IPS-NIHi7 (cell line): ENCODE measurements around the gene PLXNB2.
A peak's percentile ranks its signal among the peaks of the same experiment; 100 is the strongest.

Source experiments
- DNase-seq: peaks from one replicate; pipeline ENCODE4 v3.0.0; 2012; ENCODE audit warnings: mixed read lengths; ENCODE audit errors: extremely low spot score

The PLXNB2 gene

GRCh38 chr22:50264946-50265669 is 42.3 kb downstream of the PLXNB2 start:
- no peak for DNase-seq

GRCh38 chr22:50264104-50264745 is 43.2 kb downstream of the PLXNB2 start:
- no peak for DNase-seq

- no peak for DNase-seq
Observed at GRCh38 chr22:50262973-50263617, 44.4 kb downstream of the PLXNB2 start.

- no peak for DNase-seq
Observed at GRCh38 chr22:50262460-50262911, 45.0 kb downstream of the PLXNB2 start.

GRCh38 chr22:50261615-50262459 is 45.6 kb downstream of the PLXNB2 start, which contains the start of gene MAPK12:
Gene MAPK12, minus strand, starts transcription at chr22:50261683. Its CDS starts 174 bp downstream, at chr22:50261509.
- DNase-seq: peak; percentile 83

- peak; percentile 34 for DNase-seq
Observed at GRCh38 chr22:50260801-50261614, 46.4 kb downstream of the PLXNB2 start.

GRCh38 chr22:50260434-50260800 is 47.0 kb downstream of the PLXNB2 start:
- DNase-seq: no peak

- DNase-seq: no peak
Observed at GRCh38 chr22:50259302-50259701, 48.1 kb downstream of the PLXNB2 start.

- DNase-seq: no peak
Observed at GRCh38 chr22:50258361-50259292, 48.8 kb downstream of the PLXNB2 start.

- no peak for DNase-seq
Observed at GRCh38 chr22:50257451-50258360, 49.7 kb downstream of the PLXNB2 start.

GRCh38 chr22:50257041-50257440 is 50.4 kb downstream of the PLXNB2 start:
- no peak for DNase-seq

- DNase-seq: no peak
Observed at GRCh38 chr22:50256258-50256862, 51.1 kb downstream of the PLXNB2 start.

GRCh38 chr22:50255607-50256006 is 51.8 kb downstream of the PLXNB2 start:
- no peak for DNase-seq

- no peak for DNase-seq
Observed at GRCh38 chr22:50255099-50255498, 52.3 kb downstream of the PLXNB2 start.

- DNase-seq: no peak
Observed at GRCh38 chr22:50253941-50254340, 53.5 kb downstream of the PLXNB2 start.

GRCh38 chr22:50253046-50253915 is 54.2 kb downstream of the PLXNB2 start:
- no peak for DNase-seq
